Measurements from ENCODE around the gene ENOX1.

The ENOX1 gene

GRCh38 chr13:43528992-43529391 lies 257.8 kb downstream of the ENOX1 start:
- no peak for DNase-seq

- no peak for DNase-seq
Measured at GRCh38 chr13:43522788-43523187, 264.0 kb downstream of the ENOX1 start.

GRCh38 chr13:43520351-43520750 lies 266.4 kb downstream of the ENOX1 start:
- DNase-seq = no peak

- DNase-seq = no peak
Measured at GRCh38 chr13:43518833-43519232, 267.9 kb downstream of the ENOX1 start.

- no peak for DNase-seq
Measured at GRCh38 chr13:43516401-43516833, 270.4 kb downstream of the ENOX1 start.

GRCh38 chr13:43515531-43515930 lies 271.2 kb downstream of the ENOX1 start:
- no peak for DNase-seq

GRCh38 chr13:43514311-43514710 lies 272.5 kb downstream of the ENOX1 start:
- no peak for DNase-seq

GRCh38 chr13:43512221-43512620 lies 274.6 kb downstream of the ENOX1 start:
- no peak for DNase-seq

GRCh38 chr13:43510956-43511901 lies 275.5 kb downstream of the ENOX1 start:
- no peak for DNase-seq

- no peak for DNase-seq
Measured at GRCh38 chr13:43495732-43496131, 291.0 kb downstream of the ENOX1 start.

GRCh38 chr13:43494206-43494605 lies 292.6 kb downstream of the ENOX1 start:
- no peak for DNase-seq

- no peak for DNase-seq
Measured at GRCh38 chr13:43493496-43494000, 293.2 kb downstream of the ENOX1 start.

GRCh38 chr13:43492745-43493144 lies 294.0 kb downstream of the ENOX1 start:
- no peak for DNase-seq

- no peak for DNase-seq
Measured at GRCh38 chr13:43492311-43492710, 294.5 kb downstream of the ENOX1 start.

GRCh38 chr13:43489233-43489632 lies 297.5 kb downstream of the ENOX1 start:
- no peak for DNase-seq

- DNase-seq = no peak
Measured at GRCh38 chr13:43487885-43488284, 298.9 kb downstream of the ENOX1 start.

GRCh38 chr13:43487461-43487860 lies 299.3 kb downstream of the ENOX1 start:
- no peak for DNase-seq

GRCh38 chr13:43484432-43485225 lies 302.1 kb downstream of the ENOX1 start:
- no peak for DNase-seq

- no peak for DNase-seq
Measured at GRCh38 chr13:43483930-43484329, 302.8 kb downstream of the ENOX1 start.

GRCh38 chr13:43482641-43483040 lies 304.1 kb downstream of the ENOX1 start:
- DNase-seq = no peak

GRCh38 chr13:43482026-43482425 lies 304.7 kb downstream of the ENOX1 start:
- no peak for DNase-seq

GRCh38 chr13:43478902-43479301 lies 307.9 kb downstream of the ENOX1 start:
- DNase-seq = no peak

- no peak for DNase-seq
Measured at GRCh38 chr13:43478211-43478610, 308.6 kb downstream of the ENOX1 start.

GRCh38 chr13:43475140-43475539 lies 311.6 kb downstream of the ENOX1 start:
- no peak for DNase-seq
